Activated CD8-positive, alpha-beta memory T cell treated with anti-CD3 and anti-CD28 coated beads, Interleukin-2, amount 50 U/mL, for 24 hours (primary cell): ENCODE measurements around the gene SYT1.

Experiments used
- DNase-seq: peaks from one replicate; pipeline ENCODE4 v3.0.0-alpha.2; 2020; ENCODE audit errors: extremely low read depth

Gene SYT1

GRCh38 chr12:79056775-79057174, 192.2 kb downstream of the SYT1 start:
- no peak for DNase-seq

DNA sequence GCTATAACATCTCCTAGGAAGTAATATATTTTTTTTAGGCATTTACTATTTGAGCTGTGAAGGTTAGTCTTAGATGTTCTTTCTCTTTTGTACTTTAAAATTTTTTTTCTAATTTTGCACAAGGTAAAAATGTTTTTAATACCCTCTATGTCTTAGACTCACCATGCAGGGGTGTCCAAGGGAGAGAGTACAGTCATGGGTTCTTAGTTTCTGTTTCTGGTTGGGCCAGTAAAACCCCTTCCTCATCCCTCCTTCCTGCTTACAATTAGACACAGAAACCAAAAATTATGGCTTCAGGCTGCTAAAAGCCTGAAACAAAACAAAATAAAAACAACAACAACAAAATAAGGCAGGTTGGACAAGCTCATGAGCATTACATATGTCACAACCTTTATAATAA, 193.0 kb downstream of the SYT1 start:
- no peak for DNase-seq

DNA sequence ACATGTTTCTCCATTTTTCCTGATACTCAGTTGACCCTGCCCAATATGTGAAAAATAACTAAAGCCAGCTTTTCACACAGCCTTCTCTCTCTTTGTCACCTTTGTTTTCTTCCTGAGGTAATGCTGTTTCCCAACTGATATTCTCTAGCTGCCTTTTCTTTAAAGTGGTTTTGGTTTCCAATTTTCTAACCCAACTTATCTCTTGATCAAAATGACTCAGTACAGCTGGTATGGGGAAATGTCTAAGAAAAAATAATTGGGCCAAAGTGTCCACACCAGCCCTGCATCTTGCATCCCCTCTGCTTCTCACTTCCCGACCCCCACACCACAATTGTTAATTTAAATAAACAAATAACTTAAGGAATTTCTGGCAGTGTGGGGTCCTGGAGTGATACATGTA, 193.8 kb downstream of the SYT1 start:
- DNase-seq = no peak

GRCh38 chr12:79059557-79059956, 195.0 kb downstream of the SYT1 start:
- DNase-seq = no peak

GRCh38 chr12:79063258-79063657, 198.7 kb downstream of the SYT1 start:
- no peak for DNase-seq

GRCh38 chr12:79067977-79068376, 203.4 kb downstream of the SYT1 start:
- no peak for DNase-seq

- DNase-seq = no peak
Measured at GRCh38 chr12:79069009-79069408, 204.4 kb downstream of the SYT1 start.

GRCh38 chr12:79071498-79071897, 206.9 kb downstream of the SYT1 start:
- no peak for DNase-seq

- DNase-seq = no peak
Measured at GRCh38 chr12:79073506-79073905, 208.9 kb downstream of the SYT1 start.

- no peak for DNase-seq
Measured at GRCh38 chr12:79082595-79082994, 218.0 kb downstream of the SYT1 start.

- DNase-seq = no peak
Measured at GRCh38 chr12:79083181-79083580, 218.6 kb downstream of the SYT1 start.

GRCh38 chr12:79085106-79085682, 220.6 kb downstream of the SYT1 start:
- DNase-seq = no peak

DNA sequence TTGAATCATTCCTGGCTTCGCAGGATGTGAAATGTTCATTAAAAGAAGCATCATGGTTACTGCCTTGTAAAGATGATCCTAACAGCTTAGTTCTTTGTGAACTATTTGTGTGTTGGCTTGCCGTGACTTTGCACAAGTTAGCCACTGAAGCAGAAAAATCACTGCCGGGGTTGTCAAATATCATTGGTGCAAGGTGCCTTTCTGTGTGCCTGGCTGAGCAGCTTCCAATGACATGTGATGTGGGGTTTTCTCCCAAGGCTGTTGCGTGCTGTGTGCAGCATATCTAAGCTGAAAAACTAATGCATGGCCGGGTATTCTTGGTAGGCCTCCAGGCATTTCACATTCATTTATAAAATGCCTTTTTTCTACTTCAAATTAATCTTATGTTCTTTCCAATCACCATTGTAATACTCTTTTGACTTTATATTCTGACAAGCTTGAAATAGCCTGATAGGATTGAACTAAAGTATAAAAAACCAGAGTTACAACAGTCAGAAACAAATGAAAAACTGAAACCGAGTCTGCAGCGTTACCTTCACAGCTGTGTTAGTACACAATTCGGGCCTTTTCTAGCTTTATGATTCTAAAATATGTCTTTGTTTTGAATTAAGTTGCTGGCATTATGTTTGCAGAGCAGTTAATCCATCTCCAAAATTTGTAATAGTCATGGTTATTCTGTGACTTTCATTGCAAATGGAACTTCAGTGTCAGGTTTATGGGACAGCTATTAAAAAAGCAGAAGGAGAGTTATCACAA, 222.1 kb downstream of the SYT1 start:
- no peak for DNase-seq

DNA sequence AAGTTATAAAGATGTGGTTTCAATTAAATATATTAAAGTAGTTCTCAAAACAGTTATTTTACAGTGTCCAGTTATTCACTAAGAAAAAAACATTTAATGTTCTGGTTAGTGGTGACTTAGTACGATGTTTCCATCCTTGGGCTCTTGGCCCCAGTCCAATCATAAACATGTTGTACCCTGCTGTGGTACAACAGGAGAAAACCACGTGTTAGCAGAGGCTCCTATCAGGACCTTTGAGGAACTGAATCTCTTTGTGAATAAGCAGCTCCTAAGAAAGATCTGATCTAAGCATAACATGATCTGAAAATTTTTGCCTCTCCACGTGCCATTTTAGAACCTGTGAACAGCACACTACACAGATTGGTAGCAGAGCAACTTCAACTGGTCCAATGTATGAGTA, 234.0 kb downstream of the SYT1 start:
- DNase-seq = no peak

DNA sequence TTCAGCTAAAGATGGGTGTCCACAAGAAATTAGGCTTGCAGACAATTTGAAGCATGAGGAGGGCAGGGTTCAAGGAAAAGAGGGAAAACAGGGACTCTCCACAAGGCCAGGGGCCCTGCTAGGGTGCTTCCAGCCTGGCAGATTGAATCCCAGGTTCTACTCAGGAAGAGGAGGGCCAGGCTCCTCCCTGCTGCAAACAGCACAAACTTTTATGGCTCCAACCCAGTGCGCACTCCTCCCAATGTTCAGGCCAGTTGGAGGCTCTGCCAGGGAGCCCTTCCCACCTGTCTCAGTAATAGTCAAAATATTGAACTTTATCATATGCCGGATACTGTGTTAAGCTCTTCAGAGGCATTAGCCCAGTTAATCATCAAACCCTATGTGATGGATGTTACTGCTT, 244.4 kb downstream of the SYT1 start:
- DNase-seq = no peak

DNA sequence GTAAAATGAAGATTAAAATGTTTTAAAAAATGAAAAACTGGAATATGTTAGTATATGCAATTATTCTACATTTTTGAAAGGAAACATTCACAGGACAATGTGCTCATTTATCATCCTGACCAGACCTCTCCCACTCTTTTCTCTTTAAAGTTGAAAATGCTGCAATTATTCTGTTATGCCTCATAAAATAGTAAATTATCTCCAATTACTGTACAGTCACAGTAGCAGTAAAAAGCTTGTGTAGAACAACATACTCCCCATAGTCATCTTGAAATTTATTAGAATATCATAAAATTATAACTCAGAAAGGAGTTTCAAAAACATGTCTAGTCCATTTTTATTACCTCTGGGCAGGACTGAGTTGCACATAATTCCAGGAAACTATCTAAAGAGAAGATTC, 250.3 kb downstream of the SYT1 start:
- DNase-seq = no peak

DNA sequence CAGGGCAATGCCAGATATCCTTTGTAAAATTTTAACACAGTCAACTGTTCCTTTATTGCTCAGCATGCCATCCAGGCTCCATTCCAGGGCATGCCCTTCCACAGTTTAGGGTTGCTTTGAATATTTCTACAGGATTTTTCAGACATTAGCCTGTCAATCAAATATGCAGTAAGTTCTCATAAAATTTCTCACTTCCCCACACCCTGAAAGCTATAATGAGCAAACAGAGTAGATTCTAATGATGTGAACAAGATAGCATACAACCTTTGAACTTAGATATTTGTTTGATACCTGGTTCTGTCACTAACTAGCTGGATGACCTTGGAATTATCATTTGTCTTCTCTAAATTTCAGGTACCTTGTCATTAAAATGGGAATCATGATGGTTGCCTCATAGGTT, 251.2 kb downstream of the SYT1 start:
- no peak for DNase-seq

DNA sequence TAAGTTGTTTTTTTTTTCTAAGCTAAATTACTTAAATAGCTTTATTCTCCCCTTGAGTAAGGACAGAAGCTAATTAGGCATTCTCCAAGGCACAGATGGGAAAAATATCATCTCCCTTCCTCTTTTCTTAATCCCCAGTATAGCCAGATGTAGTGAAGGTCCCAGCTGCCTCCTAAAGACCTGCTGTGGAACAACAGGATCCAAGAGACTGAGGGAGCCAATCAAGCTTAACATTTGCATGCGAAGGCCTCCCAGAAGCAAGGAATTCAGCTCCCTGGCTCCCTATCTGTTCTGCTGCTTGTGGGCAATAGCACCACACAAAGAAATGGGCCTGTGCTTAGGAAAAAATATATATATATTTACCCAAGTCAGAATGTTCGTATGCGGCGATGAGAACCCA, 255.2 kb downstream of the SYT1 start:
- DNase-seq = no peak

- DNase-seq = no peak
Measured at GRCh38 chr12:79121486-79121885, 256.9 kb downstream of the SYT1 start.

DNA sequence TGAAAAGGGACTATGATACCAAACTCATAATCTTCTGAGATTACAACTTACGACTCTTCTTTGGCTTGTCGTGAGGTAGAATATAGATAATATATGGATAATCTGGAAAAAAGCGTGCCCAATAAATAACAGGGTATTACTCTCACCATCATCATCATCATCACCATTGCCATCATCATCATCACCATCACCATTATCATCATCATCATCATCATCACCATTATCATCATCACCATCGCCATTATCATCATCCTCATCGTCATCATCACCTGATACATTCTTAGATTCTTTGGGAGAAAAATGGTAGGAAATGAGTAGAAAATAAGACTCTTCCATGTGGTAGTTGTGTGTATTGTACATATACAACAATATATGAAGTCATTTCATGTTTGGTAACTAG, 259.8 kb downstream of the SYT1 start:
- DNase-seq = no peak

GRCh38 chr12:79125358-79125757, 260.8 kb downstream of the SYT1 start:
- DNase-seq = no peak

- DNase-seq = no peak
Measured at GRCh38 chr12:79127271-79127751, 262.7 kb downstream of the SYT1 start.

- no peak for DNase-seq
Measured at GRCh38 chr12:79128956-79129355, 264.4 kb downstream of the SYT1 start.

DNA sequence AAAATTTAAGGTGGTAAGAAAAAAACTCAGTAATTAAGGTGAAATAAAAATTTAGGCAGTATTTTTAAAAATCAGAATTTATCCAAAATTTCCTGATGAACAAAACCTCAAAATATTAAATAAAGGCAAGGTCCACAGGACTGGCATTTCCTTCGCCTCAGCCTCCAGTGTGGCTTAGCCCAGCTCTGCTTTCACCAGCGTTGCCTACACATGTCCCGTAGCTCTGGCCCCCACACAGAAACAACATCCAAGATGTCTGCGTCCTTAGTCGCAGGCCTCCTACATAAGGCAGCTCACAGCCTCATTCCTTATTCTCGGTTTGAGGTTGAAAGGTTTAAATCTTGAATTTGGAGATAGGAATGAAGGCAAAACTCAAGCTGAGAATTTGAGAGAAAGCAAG, 274.3 kb downstream of the SYT1 start:
- DNase-seq = no peak
